ENCODE data around the gene SP9.

SP9 gene

DNA sequence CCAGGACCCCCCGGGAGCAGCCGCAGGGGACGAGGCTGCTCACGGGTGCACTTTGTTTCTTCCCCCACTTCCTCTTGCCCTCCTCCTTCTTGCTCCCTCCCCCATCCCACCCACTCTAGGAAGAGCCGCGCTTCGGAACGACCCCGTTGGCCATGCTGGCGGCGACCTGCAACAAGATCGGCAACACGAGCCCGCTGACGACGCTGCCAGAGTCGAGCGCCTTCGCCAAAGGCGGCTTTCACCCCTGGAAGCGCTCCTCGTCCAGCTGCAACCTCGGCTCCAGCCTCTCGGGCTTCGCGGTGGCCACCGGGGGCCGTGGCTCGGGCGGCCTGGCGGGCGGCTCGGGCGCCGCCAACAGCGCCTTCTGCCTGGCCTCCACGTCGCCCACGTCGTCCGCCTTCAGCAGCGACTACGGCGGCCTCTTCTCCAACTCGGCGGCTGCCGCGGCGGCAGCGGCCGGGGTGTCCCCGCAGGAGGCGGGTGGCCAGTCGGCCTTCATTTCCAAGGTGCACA, 1.3 kb downstream of the SP9 start:
- TF ChIP-seq, protein P1, sequence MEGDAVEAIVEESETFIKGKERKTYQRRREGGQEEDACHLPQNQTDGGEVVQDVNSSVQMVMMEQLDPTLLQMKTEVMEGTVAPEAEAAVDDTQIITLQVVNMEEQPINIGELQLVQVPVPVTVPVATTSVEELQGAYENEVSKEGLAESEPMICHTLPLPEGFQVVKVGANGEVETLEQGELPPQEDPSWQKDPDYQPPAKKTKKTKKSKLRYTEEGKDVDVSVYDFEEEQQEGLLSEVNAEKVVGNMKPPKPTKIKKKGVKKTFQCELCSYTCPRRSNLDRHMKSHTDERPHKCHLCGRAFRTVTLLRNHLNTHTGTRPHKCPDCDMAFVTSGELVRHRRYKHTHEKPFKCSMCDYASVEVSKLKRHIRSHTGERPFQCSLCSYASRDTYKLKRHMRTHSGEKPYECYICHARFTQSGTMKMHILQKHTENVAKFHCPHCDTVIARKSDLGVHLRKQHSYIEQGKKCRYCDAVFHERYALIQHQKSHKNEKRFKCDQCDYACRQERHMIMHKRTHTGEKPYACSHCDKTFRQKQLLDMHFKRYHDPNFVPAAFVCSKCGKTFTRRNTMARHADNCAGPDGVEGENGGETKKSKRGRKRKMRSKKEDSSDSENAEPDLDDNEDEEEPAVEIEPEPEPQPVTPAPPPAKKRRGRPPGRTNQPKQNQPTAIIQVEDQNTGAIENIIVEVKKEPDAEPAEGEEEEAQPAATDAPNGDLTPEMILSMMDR (IDR thresholded peaks at IDR 0.05; ENCODE audit: insufficient read depth, low read length, missing control alignments) = no peak
- POLR2A ChIA-PET = no interaction called here
- peak overlapping the region; percentile 66 for H3K4me3 ChIP-seq (ENCODE audit: low read depth, low read length)
- no peak for DNase-seq (ENCODE audit: low read depth, low spot score)
- CTCF ChIA-PET = interaction anchor here (1.0 to 3.1 kb wide), 5 partner anchors 11 to 934 kb away, joined by 3 to 11 read pairs (median 3); no protein-coding TSS in a partner anchor

DNA sequence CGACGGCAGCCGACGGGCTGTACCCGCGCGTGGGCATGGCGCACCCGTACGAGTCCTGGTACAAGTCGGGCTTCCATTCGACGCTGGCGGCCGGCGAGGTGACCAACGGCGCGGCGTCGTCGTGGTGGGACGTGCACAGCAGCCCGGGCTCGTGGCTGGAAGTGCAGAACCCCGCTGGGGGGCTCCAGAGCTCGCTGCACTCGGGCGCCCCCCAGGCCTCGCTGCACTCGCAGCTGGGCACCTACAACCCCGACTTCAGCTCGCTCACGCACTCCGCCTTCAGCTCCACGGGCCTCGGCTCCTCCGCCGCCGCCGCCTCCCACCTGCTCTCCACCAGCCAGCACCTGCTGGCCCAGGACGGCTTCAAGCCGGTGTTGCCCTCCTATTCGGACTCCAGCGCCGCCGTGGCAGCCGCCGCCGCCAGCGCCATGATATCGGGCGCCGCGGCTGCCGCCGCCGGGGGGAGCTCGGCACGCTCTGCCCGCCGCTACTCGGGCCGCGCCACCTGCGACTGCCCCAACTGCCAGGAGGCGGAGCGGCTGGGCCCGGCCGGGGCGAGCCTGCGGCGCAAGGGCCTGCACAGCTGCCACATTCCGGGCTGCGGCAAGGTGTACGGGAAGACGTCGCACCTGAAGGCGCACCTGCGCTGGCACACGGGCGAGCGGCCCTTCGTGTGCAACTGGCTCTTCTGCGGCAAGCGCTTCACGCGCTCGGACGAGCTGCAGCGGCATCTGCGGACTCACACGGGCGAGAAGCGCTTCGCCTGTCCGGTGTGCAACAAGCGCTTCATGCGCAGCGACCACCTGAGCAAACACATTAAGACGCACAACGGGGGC, 2.0 kb downstream of the SP9 start:
- peak overlapping the region; percentile 66 for H3K4me3 ChIP-seq (ENCODE audit: low read depth, low read length)
- ChIA-PET POLR2A (no interaction called here), CTCF (interaction anchor here (0.8 to 3.1 kb wide), 6 partner anchors 12 to 934 kb away, joined by 3 to 11 read pairs (median 3); no protein-coding TSS in a partner anchor)
- DNase-seq (ENCODE audit: low read depth, low spot score) = no peak
- TF ChIP-seq, protein P1 (IDR thresholded peaks at IDR 0.05; ENCODE audit: insufficient read depth, low read length, missing control alignments) = no peak

DNA sequence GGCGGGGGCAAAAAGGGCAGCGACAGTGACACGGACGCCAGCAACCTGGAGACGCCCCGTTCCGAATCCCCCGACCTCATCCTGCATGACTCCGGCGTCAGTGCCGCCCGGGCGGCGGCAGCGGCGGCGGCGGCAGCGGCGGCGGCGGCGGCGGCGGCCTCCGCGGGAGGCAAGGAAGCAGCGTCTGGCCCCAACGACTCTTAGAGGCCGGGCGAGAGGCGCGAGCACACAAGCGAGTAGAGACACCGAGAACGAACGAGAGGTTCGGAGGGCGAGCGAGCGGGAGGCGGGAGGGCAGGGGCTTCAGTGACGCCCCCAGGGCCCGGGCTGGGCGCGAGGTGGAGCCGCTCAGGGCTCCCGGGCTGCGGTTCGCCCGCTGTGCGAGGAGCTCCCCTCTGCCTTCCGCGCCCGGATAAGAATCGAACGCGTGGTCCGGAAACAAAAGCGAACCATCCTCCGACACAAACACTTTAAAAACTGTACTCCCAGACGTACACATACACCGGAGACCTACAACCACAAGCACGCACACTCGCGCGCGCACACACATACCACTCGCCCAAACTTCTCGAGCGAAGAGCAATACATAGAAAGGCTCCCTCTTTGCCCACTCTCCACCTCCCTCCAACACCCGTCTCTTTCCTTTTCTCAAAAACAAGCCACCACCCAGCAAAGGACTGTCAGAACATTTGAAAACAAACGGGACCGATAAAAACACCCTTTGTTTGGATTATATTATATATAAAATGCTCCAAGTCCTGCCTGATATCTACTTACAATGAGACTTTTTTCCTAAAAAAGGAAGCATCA, 2.8 kb downstream of the SP9 start:
- DNase-seq (ENCODE audit: low read depth, low spot score) = no peak
- ChIA-PET POLR2A (no interaction called here), CTCF (interaction anchor here (0.8 to 3.1 kb wide), 6 partner anchors 11 to 935 kb away, joined by 3 to 11 read pairs (median 3); no protein-coding TSS in a partner anchor)

DNA sequence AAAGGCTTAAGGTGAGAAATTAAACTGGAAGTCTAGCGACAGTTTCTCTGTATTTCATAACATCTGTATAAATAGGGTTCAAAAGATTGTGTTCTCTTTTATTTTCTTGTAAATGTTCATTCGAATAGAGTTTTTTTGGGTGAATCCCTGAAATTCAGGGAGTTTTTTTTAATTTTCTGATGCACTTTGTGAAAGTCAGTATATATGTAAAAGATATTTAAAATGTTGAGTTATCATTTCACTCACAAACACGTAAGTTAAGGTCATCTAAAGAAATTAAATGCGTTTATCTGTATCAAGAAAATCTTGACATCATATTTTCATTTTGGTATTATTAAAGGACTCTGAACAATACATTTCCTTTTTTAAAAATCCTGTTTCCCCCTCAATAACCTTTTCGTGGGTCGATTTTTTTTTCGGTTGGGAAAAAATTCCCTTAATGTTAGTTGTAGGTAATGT, 3.4 kb downstream of the SP9 start:
- no peak for DNase-seq (ENCODE audit: low read depth, low spot score)
- CTCF ChIA-PET = no interaction called here
- POLR2A ChIA-PET = no interaction called here
- H3K4me3 ChIP-seq (ENCODE audit: low read depth, low read length) = peak overlapping the region; percentile 66
- TF ChIP-seq, protein P1 (IDR thresholded peaks at IDR 0.05; ENCODE audit: insufficient read depth, low read length, missing control alignments) = no peak

More for the DNA sequence above, 2.8 kb downstream of the SP9 start:
- TF ChIP-seq, protein P1 (IDR thresholded peaks at IDR 0.05; ENCODE audit: insufficient read depth, low read length, missing control alignments) = no peak
- peak overlapping the region; percentile 66 for H3K4me3 ChIP-seq (ENCODE audit: low read depth, low read length)

DNA sequence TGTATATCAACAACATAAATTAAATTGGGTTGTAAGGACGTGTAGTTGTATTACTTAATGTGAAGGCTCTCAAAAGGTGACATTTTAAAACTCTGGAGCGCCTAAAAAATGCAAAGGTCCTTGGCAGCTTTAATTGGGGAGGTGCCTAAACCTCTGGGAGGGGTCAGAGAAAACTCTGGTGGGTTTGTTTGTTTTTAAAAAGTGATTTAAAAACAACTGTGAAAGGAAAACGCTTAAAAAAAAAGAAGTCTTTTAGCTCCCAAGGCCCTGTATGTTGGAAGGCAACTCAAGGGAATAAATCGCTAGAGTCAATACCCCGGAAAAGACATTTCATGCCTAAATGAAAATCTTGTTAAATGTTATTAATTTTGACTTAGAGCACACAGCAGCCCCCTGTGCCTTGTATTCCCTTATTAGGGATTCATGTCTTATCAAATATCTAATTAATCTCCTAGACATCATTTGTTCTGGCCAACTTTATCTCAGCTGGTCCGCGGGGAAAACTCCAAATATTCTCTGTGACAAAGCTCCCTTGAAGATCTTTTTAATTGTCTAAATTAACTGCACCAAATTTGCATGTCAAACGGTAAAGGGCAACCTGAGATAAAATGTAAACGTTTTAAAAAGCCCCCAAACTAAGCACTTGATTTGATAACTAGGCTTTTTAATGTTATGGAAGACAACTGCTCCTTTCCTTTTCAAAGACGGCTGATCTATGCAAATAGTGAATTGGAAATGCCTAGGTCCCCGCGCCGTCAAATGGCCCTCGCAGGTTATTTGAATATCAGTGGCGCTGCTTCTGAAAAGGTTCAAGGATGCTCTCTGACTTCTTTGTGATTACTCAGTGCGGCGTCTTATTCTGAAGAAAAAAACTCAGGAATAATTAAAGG, 4.2 kb downstream of the SP9 start:
- POLR2A ChIA-PET = no interaction called here
- TF ChIP-seq, protein P1 (IDR thresholded peaks at IDR 0.05; ENCODE audit: insufficient read depth, low read length, missing control alignments) = no peak
- DNase-seq (ENCODE audit: low read depth, low spot score) = no peak
- CTCF ChIA-PET = no interaction called here
- peak overlapping the region; percentile 32 for H3K4me3 ChIP-seq (ENCODE audit: low read depth, low read length)
